Testis (tissue), 2 donors: ENCODE results near the gene FHOD3.

ENCODE experiments used
- CTCF ChIP-seq, 3 experiments: fragments of 450-650 bp in 2 of 3; fragments of 200-600 bp in 1 of 3; sonication (generic) in 1 of 3; IDR thresholded peaks; one replicate each; pipeline ENCODE4 v1.5.1; 2016 to 2019; ENCODE audit warnings: antibody characterized with exemption in 3 of 3, mild to moderate bottlenecking in 2 of 3, moderate library complexity in 1 of 3
- POLR2A ChIP-seq: fragments of 450-650 bp; IDR thresholded peaks from one replicate; pipeline ENCODE4 v1.6.1; 2017; ENCODE audit warnings: antibody characterized with exemption, mild to moderate bottlenecking, moderate library complexity

DNA sequence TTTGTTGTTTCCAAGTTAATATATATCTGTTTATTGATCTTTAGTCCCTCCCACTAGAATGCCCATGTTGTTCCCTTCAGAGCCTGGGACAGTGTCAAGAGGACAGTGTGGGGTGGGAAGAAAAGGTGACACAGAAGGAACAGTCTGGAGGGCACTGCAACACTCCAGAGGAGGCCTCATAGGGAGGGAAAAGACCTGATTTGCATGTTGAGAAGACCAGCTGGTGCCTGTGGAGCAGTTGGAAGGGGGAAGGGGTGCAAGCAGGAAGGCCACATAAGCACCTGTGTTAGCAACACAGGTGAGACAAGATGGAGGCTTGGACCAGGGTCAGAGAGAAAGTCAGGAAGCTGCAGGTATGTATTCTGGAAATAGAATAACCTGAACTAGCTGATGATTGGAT lies 48.1 kb upstream of the FHOD3 start:
- TF ChIP-seq POLR2A, result no peak
- no peak for TF ChIP-seq CTCF (IDR thresholded peaks at IDR 0.05)
